Naive B cell (primary cell): ENCODE results near the gene MARF1. TPM values are rescaled to one million over a fixed set of nuclear protein-coding genes. Genes with fewer than 3 reads are reported as not detected.
"Not testable (repeated sequence)": the region's sequence is repeated elsewhere in the genome, so short reads cannot be mapped to it uniquely, and the experiment has no call there.

Experiments used
- ATAC-seq, 2 donors: fragments of 150-1000 bp; cut with Tn5 transposase; 2 replicates each; pipeline ENCODE4 v1.10.0; 2021; ENCODE audit warnings: low read depth in 2 of 2, mild to moderate bottlenecking in 2 of 2, moderate library complexity in 2 of 2
- DNase-seq: peaks from one replicate; pipeline ENCODE4 v3.0.0; 2022
- H3K27ac Mint-ChIP-seq, 6 donors: one replicate each; pipeline ENCODE4 v1.8.0; 2020 to 2022; ENCODE audit warnings: mild to moderate bottlenecking in 6 of 6, mixed read lengths in 6 of 6, moderate library complexity in 5 of 6, inconsistent platforms in 2 of 6
- H3K27me3 Mint-ChIP-seq, 3 donors: one replicate each; pipeline ENCODE4 v1.8.0; 2021 to 2022; ENCODE audit warnings: mixed read lengths in 3 of 3, mild to moderate bottlenecking in 1 of 3
- H3K36me3 Mint-ChIP-seq, 2 donors: one replicate each; pipeline ENCODE4 v1.8.0; 2020 to 2022; ENCODE audit warnings: mixed read lengths in 2 of 2, inconsistent platforms in 1 of 2, mild to moderate bottlenecking in 1 of 2
- H3K4me1 Mint-ChIP-seq, 3 donors: one replicate each; pipeline ENCODE4 v1.8.0; 2020 to 2022; ENCODE audit warnings: mixed read lengths in 3 of 3, inconsistent platforms in 1 of 3, mild to moderate bottlenecking in 1 of 3, moderate library complexity in 1 of 3
- H3K4me3 Mint-ChIP-seq, 8 donors: one replicate each; pipeline ENCODE4 v1.8.0; 2020 to 2022; ENCODE audit warnings: mild to moderate bottlenecking in 8 of 8, mixed read lengths in 8 of 8, moderate library complexity in 8 of 8, inconsistent platforms in 2 of 8
- H3K9me3 Mint-ChIP-seq, 7 donors: one replicate each; pipeline ENCODE4 v1.8.0; 2020 to 2022; ENCODE audit warnings: mixed read lengths in 7 of 7, mild to moderate bottlenecking in 5 of 7, inconsistent platforms in 2 of 7, moderate library complexity in 1 of 7
- polyA plus RNA-seq, 6 donors: library from polyadenylated mRNA; unstranded; fragments of 300-500 nt; fragmentation: Illumina TruSeq; gene quantifications; one replicate each; pipeline ENCODE4 v1.2.3, GENCODE V29; 2021; ENCODE audit warnings: low read depth in 6 of 6

MARF1 gene
- polyA plus RNA-seq, 6 donors from 2014 or later, result 28.6 to 54.3 (median 34.5) TPM

- DNase-seq, result no peak
- Mint-ChIP-seq H3K9me3 (peaks cover 0 to 1% (median 0%) of the 10 kb centered on the region in 7 donors), H3K36me3 (peaks cover 37 to 38% of the 10 kb centered on the region in 2 donors), H3K4me1 (peaks cover 2 to 16% (median 15%) of the 10 kb centered on the region in 3 donors), H3K4me3 (no peak overlapping the region), H3K27me3 (no peaks in the 10 kb centered on the region), H3K27ac (peak overlapping the region in 1 of 6 donors; percentile 56)
- ATAC-seq, result no peak
Observed at GRCh38 chr16:15610369-15610871, 32.5 kb downstream of the MARF1 start.

DNA sequence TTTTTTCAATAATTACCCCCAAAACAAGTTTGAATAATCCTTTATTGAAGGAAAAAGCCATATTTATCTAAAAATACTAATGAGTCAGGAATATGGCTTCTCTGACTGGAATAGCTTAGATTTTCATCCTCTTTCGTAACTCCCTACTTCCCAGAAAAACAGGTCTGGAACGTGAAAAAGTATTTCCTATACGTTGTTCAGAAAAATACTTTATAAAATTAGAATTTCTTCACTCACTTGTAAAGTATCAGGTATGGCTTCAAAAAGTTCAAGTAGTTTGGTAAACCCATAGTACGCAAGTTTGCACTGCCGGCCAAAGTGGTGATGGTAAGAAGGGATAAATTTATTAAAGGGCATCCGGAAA lies 33.7 kb downstream of the MARF1 start:
- Mint-ChIP-seq H3K9me3 (no peaks in the 10 kb centered on the region), H3K27me3 (no peaks in the 10 kb centered on the region), H3K4me3 (no peak overlapping the region), H3K4me1 (peaks cover 2 to 16% (median 15%) of the 10 kb centered on the region in 3 donors), H3K27ac (no peak overlapping the region), H3K36me3 (peaks cover 37 to 38% of the 10 kb centered on the region in 2 donors)
- DNase-seq, result no peak
- ATAC-seq, result no peak

DNA sequence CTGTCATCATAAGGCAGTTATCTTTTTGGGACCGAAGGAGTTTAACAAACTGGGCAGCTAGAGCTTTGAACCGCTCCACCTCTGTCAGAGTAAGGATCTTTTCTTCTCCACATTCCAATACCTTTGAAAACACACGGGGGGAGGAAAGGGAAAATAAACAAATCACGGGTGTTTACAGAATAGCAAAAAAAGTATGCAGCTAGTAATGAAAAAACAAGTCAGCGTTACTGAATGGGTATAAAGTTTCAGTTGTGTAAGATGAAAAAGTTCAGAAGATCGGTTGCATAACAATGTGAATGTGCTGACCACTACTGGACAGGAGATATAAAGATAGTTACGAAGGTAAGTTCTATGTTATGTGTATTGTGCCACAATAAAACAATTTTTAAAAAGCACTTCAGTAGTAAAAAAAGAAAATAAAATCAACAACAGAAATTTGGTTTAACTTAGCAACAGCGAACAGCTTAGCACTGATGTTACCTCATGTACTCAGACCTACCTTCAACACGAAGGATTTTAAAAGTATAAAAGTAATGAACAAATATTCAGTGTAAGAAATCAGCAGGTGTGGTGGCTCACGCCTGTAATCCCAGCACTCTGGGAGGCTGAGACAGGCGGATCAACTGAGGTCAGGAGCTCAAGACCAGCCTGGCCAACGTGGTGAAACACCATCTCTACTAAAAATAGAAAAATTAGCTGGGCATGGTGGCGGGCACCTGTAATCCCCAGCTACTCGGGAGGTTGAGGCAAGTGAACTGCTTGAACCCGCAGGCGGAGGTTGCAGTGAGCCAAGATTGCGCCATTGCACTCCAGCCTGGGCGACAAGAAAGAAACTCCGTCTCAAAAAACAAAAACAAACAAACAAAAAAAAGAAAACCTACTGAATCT lies 34.3 kb downstream of the MARF1 start:
- peaks cover under 1 to 21% (median 18%) of the 10 kb centered on the region in 3 donors for H3K4me1 Mint-ChIP-seq
- H3K36me3 Mint-ChIP-seq, result peaks cover 40 to 44% of the 10 kb centered on the region in 2 donors
- H3K9me3 Mint-ChIP-seq, result no peaks in the 10 kb centered on the region
- DNase-seq (no peak), ATAC-seq (no peak)
- no peak overlapping the region for H3K4me3 Mint-ChIP-seq
- H3K27ac Mint-ChIP-seq, result peak overlapping the region in 2 of 6 donors; percentile 17 to 85
- no peaks in the 10 kb centered on the region for H3K27me3 Mint-ChIP-seq

DNA sequence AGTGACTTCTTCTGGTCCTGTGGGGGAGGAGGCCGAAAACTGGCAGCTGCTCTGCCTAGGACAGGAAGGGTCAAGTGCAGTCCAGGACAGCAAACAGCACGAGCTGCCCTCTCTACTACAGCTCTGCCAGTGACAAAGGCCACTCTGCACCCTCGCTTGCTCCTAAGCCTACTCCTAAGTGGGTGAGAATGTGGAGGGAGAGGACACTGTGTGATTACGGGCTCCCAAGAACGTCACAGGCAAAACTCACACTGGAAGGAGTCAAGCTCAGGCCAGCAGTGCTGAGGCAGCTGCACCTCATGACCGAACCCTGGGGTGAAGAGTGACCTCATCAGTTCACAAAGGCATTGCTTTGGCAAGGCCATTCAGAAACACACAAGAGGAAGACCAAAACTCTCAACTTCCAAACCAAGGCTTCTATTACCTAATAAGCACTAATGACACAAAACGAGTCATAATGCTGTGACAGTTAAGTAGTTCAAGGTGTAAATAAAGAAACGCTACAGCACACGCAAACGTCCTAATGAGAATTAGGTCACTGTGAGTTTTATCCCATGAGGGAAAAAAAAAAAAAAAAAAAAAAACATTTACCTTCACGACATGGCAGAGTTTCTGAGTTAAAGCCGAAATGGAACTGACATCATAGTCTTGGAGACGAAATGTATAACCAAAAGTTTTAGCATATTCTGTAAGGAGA lies 35.1 kb downstream of the MARF1 start:
- H3K4me1 Mint-ChIP-seq, result peaks cover 0 to 23% (median 23%) of the 10 kb centered on the region in 3 donors
- H3K27me3 Mint-ChIP-seq, result no peaks in the 10 kb centered on the region
- H3K27ac Mint-ChIP-seq, result peak overlapping the region in 2 of 6 donors; percentile 17 to 85
- no peak for ATAC-seq
- no peaks in the 10 kb centered on the region for H3K9me3 Mint-ChIP-seq
- no peak overlapping the region for H3K4me3 Mint-ChIP-seq
- H3K36me3 Mint-ChIP-seq, result peaks cover 40 to 49% of the 10 kb centered on the region in 2 donors
- DNase-seq, result no peak

- H3K27me3 Mint-ChIP-seq, H3K9me3 Mint-ChIP-seq, H3K4me3 Mint-ChIP-seq, DNase-seq, ATAC-seq: not testable (repeated sequence)
- peaks cover 0 to 23% (median 23%) of the 10 kb centered on the region in 3 donors for H3K4me1 Mint-ChIP-seq
- peaks cover 44 to 47% of the 10 kb centered on the region in 2 donors for H3K36me3 Mint-ChIP-seq
- peak overlapping the region in 3 of 6 donors; percentile 30 to 87 (median 54) for H3K27ac Mint-ChIP-seq
Observed at GRCh38 chr16:15607221-15607699, 35.7 kb downstream of the MARF1 start.

- Mint-ChIP-seq H3K36me3 (peaks cover 46 to 49% of the 10 kb centered on the region in 2 donors), H3K4me3 (peak overlapping the region in 1 of 8 donors; percentile 49), H3K9me3 (no peaks in the 10 kb centered on the region), H3K4me1 (peaks cover 0 to 23% (median 23%) of the 10 kb centered on the region in 3 donors), H3K27me3 (no peaks in the 10 kb centered on the region), H3K27ac (peak overlapping the region in 5 of 6 donors; percentile 69 to 93 (median 87))
- ATAC-seq (no peak), DNase-seq (no peak)
Observed at GRCh38 chr16:15606518-15607220, 36.3 kb downstream of the MARF1 start.

DNA sequence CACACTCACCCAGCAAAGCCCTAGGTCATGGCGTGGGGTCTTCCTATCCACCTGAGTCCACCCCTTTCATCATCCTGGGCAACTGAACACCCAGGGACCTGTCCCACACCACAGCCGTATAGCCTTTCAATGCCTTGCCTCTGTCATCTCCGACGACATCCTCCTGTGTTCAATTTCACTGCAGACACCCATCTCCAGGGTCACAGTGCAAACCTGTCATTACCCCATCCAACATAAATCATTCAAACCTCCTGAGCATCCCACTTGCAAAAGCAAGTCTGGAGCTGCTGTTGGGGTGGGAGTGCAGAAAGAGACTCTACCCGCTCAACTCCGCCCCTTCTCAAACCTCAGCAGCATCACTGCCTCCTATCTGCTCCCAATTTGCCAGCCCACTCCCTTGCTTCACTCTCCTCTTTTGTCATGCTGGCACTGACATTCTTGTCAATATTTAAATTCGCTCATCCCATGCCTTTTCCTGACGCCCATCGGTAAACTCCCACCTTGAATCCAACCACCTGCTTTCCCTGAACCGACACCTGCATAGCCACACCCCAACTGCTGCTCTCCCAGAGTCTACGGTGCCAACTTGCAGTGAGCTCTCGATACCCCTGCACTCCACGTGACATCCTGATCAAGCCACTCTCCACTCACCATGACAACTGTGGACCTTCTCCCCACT lies 37.0 kb downstream of the MARF1 start:
- no peak for DNase-seq
- H3K27ac Mint-ChIP-seq, result peak overlapping the region in 4 of 6 donors; percentile 17 to 88 (median 78)
- peaks cover 0 to 23% (median 23%) of the 10 kb centered on the region in 3 donors for H3K4me1 Mint-ChIP-seq
- no peaks in the 10 kb centered on the region for H3K9me3 Mint-ChIP-seq
- H3K36me3 Mint-ChIP-seq, result peaks cover 52 to 53% of the 10 kb centered on the region in 2 donors
- H3K4me3 Mint-ChIP-seq, result no peak overlapping the region
- no peaks in the 10 kb centered on the region for H3K27me3 Mint-ChIP-seq
- no peak for ATAC-seq

DNA sequence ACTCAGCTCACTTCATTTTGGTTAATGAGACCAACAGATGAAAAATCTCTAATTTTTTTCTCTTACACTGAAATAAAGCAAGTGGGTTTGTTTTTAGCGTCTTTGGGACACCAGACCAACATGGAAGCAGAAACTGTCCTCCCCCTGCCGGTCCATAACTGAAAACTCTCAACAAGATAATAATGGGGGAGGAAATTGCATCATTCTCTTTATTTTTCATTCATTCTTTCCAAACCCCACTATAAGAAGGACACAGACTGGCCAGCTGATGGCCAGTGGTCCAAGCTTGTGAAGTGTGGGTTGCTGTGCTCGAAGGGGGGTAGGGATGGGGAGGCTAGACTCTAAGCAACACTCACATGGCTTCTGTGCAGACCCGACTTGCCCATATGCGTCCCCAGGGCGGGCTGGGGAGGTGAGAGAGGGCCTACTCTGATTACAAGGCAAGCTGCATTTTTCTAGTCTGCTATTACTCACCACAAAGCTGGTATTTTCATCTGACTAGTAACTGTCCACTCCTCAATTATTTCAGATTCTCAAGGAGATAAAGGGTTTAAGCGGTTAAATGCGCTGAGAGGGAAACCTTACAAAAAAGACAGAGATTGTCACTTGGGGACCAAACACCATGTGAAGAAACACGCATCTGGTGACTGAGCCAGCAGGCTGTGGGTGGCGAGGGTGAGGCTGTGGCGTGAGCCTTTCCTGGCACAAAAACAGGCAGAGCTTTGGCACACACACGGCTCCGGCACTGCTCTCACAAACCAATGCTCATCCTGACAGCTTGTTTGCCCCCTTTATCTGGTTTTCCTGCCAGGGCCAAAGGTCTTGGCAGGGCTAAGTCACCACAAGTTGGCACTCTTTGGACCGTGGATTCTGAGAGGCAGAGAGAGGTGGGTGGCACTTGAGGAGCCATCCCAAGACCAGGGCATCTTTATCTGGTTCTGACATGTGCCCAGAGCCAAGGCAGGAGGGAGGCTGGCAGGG lies 38.2 kb downstream of the MARF1 start:
- ATAC-seq (no peak), DNase-seq (no peak)
- Mint-ChIP-seq H3K27ac (peak overlapping the region in 4 of 6 donors; percentile 25 to 76 (median 51)), H3K9me3 (no peaks in the 10 kb centered on the region), H3K4me3 (no peak overlapping the region), H3K4me1 (peaks cover 0 to 23% (median 23%) of the 10 kb centered on the region in 3 donors), H3K36me3 (peaks cover 56 to 60% of the 10 kb centered on the region in 2 donors), H3K27me3 (no peaks in the 10 kb centered on the region)

- Mint-ChIP-seq H3K27me3 (no peaks in the 10 kb centered on the region), H3K36me3 (peaks cover 51 to 66% of the 10 kb centered on the region in 2 donors), H3K4me1 (peaks cover 0 to 23% (median 23%) of the 10 kb centered on the region in 3 donors), H3K4me3 (no peak overlapping the region), H3K27ac (peak overlapping the region in 3 of 6 donors; percentile 1 to 92 (median 60)), H3K9me3 (no peaks in the 10 kb centered on the region)
- DNase-seq (no peak), ATAC-seq (no peak)
Observed at GRCh38 chr16:15602285-15603044, 40.5 kb downstream of the MARF1 start.

DNA sequence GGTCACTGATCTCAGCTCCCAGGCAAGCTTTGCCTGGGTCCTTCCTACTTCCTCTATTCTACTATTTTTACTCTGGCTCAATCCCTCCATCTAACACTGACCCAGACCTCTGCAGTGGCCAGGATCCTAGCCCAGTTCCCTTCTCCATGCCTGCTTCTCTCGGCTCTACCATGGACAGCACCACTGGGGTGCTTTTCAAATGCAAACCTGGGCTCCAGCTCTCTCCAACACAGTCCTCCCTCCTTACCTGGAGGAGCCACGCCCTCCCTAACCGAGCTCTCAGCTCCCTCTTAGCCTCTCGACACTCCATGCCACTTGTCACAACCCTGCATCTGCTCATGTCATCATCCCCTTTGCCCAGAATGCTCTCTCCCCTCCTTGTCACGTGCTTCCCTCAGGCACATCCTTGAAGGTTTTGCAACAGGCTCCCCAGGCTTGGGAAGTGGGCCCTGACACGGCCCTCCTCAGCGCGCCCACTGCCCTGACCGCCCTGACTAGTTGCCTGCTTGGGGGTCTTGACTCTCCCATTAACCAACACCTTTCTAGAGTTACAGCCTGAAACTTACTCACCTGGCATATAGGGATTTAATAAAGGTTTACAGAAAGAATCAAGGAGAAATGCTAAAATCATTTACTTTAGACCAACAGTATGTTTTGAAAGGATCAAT lies 41.6 kb downstream of the MARF1 start:
- Mint-ChIP-seq H3K9me3 (no peaks in the 10 kb centered on the region), H3K27me3 (no peaks in the 10 kb centered on the region), H3K36me3 (peaks cover 57 to 58% of the 10 kb centered on the region in 2 donors), H3K4me3 (peak overlapping the region in 1 of 8 donors; percentile 57), H3K4me1 (peaks cover 0 to 16% (median 15%) of the 10 kb centered on the region in 3 donors), H3K27ac (peak overlapping the region; percentile 1 to 72 (median 44))
- no peak for ATAC-seq
- DNase-seq, result no peak
